OCI-LY3 (cell line): ENCODE data around the gene ST3GAL6.

Source experiments
- CTCF ChIP-seq: fragments of 200-600, 300-600 bp; sonication (generic); IDR thresholded peaks from 2 replicates; pipeline ENCODE4 v1.5.1; 2014; ENCODE audit warnings: antibody characterized with exemption, low read length, low read depth
- EZH2phosphoT487 ChIP-seq: fragments of 200-600 bp; shearing (Covaris generic); IDR thresholded peaks from 2 replicates; pipeline ENCODE4 v1.6.1; 2018; ENCODE audit warnings: antibody characterized with exemption, mixed run types, low read depth

DNA sequence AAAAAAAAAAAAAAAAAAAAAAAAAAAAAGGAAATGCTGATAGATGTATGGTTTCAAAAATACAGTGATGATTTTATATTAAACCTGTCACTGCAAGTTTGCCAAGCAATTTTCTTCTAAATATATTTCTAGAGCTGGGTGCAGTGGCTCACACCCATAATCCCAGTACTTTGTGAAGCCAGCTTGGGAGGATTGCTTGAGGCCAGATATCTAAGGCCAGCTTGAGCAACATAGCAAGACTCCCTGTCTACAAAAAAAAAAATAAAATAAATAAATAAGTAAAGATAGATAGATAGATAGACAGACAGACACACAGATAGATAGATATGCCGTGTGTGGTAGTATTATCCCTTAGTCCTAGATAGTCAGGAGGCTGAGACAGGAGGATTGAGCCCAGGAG, 41.4 kb upstream of the ST3GAL6 start:
- no peak for TF ChIP-seq CTCF
- no peak for TF ChIP-seq EZH2phosphoT487
